Retina (tissue), 1 donor: ENCODE measurements around the gene GCKR.
"Not testable (repeated sequence)": the region's sequence is repeated elsewhere in the genome, so short reads cannot be mapped to it uniquely, and the experiment has no call there.

Experiments
- DNase-seq: peaks from one replicate; pipeline ENCODE4 v3.0.0-alpha.2; 2016

Gene GCKR

DNA sequence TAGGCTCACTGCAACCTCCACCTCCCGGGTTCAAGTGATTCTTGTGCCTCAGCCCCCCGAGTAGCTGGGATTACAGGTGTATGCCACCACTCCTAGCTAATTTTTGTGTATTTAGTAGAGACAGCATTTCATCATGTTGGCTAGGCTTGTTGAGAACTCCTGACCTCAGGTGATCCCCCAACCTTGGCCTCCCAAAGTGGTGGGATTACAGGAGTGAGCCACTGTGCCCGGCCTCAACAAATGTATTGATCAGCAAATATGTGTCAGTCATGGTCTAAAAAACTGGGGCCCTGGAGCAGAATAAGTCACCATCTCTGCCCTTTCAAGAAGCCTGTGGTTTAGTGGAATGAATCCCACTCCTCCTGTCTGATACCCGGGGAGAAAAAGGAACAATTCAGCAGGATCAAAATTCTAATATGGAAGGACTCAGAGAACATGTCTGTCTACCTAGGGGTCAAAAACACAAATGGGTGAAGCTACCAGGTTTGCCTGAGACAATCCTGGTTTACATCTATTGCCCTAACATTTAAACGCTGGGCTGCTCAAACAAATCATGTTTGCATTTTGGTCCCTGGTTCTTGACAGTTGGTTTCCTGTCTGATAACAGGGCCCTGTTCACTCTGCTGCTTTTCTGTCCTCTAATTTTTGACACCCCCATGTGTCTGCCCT, 21.6 kb downstream of the GCKR start:
- no peak for DNase-seq

DNA sequence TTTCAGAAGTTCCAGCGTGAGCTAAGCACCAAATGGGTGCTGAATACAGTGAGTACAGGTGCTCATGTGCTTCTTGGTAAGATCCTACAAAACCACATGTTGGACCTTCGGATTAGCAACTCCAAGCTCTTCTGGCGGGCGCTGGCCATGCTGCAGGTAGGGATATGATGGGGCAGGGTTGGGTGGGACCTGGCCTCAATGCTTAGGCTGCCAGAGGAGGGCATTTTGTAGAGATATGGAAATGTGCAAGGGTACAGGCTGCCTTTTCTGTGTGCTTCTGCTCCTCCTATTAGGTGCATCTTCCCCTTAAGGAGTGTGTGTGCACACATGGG, 22.1 kb downstream of the GCKR start:
- DNase-seq, result no peak

DNA sequence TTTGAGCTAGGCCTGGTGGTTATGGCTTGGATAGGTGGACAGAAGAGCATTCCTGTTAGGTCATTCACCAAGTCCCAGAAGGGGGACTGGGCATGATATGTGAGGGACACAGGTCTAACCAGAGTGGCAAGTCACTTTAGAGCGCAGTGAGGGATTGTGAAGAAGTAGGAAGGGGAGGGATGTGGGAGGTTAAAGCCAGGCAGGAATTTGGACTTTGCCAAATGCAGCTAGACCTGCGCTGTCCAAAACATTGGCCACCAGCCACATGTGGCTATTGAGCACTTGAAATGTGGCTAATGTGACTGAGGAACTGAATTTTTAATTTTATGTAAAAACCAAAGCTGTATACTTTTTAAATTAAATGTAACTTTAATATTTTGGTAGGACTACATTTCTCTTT, 23.7 kb downstream of the GCKR start:
- DNase-seq, result no peak

DNA sequence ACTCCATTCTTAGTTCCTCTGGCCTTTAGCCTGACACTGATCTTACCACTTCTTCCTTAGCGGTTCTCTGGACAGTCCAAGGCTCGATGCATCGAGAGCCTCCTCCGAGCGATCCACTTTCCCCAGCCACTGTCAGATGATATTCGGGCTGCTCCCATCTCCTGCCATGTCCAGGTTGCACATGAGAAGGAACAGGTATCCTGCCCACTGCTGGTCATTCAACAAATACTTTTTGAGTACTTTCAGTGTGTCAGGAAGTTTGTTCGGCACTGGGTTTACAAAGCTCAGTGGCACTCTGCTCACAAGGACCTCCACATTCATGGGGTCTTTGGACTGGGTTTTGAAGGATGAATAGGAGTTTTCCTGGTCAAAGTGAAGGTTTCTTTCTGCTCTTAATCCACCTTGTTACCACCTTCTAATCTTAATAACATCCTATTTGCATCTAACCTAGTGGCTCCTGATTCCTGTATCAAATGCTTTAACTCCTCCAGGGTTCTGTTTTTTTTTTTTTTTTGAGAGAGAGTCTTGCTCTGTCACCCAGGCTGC, 25.8 kb downstream of the GCKR start:
- no peak for DNase-seq

DNA sequence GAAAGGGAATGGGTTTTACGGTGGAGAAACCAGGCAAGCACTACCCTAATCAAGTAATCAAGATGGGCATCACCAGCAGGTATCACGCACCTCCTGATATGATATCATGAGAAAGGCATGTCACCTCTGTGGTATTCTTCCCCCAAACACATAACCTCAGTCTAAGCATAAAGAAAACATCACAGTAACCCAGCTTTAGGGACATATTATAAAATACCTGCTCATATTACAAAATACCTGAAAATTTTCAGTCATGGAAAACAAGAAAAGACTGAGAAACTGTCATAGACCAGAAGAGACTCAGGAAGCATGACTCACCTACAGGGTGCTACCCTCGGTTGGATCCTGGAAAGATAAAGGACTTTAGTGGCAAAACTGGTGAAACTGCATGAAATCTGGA, 30.5 kb downstream of the GCKR start:
- DNase-seq, result no peak

DNA sequence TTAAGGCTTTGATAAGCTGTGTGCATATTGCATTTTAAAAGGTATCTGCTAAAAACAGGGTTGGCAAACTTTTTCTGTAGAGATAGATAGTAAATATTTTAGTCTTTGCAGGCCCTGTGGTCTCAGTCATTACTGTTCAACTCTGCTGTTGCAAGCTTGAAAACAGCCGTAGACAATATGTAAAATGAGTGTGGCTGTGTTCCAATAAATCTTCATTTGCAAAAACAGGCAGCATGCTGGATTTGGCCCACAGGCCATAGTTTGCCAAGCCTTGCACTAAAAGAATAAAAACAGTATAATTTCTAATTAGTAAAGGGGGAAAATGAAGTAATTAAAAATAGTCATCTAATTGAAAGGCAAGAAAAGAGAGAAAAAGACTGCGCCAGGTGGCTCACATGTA, 35.3 kb downstream of the GCKR start:
- DNase-seq, result no peak

DNA sequence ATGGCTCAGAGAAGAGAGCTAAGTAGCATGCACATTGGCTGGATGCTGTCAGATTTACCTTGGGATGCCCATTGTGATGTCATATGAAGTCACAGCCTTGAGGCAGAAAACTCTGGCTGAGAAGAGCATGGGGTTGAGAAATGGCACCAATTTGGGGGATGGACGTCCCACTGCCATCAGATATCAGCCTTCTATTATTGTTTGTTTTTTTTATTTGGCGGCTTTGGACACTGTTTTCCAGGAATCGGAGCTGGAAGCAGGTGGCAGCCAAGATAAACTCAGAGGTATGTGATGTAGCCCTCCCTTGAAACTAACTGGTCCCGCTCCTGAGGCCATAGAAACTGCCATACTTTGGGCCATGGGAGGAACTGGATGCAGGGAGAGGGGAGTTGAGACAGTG, 40.6 kb downstream of the GCKR start:
- no peak for DNase-seq

DNA sequence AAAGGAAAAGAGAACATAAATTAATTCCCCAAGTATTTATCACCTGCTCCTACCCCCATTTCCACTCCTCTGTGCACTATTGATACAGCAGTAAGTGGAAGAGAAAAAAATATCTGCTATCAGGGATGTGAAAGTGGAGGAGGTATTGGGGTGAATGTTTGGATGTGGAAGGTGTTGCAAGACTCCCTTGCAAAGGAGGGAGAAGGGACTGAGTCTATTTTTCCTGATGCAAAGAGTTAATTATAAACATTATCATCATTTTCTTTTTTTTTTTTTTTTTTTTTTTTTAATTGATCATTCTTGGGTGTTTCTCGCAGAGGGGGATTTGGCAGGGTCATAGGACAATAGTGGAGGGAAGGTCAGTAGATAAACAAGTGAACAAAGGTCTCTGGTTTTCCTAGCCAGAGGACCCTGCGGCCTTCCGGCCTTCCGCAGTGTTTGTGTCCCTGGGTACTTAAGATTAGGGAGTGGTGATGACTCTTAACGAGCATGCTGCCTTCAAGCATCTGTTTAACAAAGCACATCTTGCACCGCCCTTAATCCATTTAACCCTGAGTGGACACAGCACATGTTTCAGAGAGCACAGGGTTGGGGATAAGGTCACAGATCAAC, 42.3 kb downstream of the GCKR start:
- DNase-seq, result not testable (repeated sequence)

DNA sequence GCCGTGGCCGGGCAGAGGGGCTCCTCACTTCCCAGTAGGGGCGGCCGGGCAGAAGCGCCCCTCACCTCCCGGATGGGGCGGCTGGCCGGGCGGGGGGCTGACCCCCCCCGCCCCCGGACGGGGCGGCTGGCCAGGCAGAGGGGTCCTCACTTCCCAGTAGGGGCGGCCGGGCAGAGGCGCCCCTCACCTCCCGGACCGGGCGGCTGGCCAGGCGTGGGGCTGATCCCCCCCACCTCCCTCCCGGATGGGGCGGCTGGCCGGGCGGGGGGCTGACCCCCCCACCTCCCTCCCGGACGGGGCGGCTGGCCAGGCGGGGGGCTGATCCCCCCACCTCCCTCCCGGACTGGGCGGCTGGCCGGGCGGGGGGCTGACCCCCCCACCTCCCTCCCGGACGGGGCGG, 43.0 kb downstream of the GCKR start:
- DNase-seq, result not testable (repeated sequence)

DNA sequence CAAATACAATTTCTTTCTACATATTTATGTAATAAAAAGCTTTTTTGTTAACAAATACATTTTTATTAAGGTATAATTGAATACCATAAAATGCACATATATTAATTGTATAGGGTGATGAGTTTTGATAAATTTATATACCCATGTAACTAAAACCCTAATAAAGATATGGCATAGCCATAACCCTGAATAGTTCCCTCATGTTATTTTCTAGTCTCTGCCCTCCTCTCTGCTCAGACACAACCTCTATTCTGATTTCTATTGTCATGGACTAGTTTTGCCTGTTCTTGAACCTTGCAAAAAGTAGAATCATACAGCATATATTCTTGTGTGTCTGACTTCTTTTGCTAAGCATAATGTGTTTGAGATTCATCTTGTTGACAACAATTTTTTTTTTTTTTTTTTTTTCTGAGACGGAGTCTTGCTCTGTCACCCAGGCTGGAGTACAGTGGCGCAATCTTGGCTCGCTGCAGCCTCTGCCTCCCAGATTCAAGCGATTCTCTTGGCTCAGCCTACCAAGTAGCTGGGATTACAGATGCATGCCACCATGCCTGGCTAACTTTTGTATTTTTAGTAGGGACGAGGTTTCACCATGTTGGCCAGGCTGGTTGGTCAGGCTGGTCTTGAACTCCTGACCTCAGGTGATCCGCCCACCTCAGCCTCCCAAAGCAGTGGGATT, 47.6 kb downstream of the GCKR start:
- no peak for DNase-seq

DNA sequence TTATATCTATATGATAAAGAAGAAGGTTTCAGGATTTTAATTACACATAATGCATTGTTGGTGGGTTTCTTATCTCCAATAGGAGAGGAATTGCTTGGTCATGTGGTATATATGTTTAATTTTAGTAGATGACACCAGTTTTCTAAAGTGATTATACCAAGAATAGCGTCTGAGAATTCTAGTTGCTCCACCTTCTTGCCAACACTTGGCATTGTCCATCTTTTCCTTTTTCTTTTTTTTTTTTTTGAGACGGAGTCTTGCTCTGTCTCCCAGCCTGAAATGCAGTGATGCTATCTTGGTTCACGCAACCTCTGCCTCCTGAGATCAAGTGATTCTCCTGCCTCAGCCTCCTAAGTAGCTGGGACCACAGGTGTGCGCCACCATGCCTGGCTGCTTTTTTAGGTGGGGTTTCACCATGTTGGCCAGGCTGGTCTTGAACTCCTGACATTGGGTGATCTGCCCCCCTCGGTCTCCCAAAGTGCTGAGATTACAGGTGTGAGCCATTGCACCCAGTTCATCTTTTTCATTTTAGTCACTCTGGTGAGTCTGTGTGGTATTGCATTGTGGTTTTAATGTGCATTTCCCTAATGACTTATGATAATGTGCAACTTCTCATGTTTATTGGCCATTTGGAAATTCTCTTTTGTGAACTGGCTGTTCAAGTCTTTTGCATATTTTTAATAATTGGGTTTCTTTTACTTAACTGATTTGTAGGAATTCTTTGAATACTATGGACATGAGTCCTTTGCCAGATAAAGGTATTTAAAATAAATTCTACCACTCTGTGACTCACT, 48.9 kb downstream of the GCKR start:
- DNase-seq, result no peak

DNA sequence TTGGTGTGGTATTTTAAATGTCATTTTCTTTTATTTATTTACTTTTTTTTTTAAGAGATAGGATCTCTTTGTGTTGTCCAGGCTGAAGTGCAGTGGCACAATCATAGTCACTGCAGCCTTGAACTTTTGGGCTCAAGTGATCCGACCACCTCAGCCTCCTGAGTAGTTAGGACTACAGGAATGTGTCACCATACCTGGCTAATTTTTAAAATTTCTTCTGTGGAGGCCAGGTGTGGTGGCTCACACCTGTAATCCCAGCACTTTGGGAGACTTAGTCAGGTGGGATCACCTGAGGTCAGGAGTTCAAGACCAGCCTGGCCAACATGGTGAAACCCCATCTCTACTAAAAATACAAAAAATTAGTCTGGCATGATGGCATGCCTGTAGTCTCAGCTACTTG, 52.7 kb downstream of the GCKR start:
- no peak for DNase-seq

DNA sequence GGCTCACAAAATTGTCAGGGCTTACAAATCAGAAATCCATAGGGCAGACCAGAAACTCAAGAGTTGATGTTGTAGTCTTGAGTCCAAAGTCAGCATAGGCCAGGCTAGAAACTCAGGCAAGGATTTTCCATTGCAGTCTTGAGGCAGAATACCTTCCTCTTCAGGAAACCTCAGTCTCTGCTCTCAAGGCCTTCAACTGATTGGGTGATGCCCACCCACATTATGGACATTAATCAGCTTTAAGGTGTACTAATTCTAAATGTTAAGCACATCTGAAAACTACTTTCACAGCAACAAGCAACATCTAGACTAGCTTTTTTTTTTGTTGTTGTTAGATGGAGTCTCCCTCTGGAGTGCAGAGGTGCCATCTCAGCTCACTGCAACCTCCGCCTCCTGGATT, 54.9 kb downstream of the GCKR start:
- DNase-seq, result no peak

DNA sequence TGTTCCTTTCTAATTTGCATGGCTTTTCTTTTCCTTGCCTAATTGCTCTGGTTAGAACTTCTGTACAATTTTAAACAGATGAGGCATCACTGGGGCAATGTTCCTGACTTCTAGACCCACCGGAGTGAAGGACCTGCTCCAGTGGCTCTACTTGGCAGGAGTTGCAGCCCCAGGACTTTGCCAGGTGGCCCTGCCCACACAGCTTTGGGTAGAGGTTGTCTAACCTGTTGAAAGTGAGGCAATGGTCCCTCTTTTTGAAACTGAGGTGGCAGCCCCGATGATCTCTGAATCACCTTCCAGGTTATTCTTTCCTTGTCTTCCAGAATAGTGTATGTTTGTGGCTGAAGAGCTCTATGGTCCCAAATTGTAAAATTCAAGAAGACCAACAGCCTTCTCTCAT, 56.3 kb downstream of the GCKR start:
- DNase-seq, result no peak

DNA sequence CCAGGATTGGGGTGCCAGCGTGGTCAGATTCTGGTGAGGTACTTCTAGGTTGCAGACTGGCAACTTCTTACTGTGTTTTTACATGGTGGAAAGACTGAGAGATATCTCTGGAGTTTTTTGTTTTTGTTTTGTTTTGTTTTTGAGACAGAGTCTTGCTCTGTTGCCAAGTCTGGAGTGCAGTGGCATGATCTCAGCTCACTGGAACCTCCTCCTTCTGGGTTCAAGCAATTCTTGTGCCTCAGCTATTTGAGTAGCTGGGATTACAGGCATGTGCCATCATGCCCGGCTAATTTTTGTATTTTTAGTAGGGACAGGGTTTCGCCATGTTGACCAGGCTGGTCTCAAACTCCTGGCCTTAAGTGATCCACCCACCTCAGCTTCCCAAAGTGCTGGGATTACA, 57.8 kb downstream of the GCKR start:
- DNase-seq, result not testable (repeated sequence)

DNA sequence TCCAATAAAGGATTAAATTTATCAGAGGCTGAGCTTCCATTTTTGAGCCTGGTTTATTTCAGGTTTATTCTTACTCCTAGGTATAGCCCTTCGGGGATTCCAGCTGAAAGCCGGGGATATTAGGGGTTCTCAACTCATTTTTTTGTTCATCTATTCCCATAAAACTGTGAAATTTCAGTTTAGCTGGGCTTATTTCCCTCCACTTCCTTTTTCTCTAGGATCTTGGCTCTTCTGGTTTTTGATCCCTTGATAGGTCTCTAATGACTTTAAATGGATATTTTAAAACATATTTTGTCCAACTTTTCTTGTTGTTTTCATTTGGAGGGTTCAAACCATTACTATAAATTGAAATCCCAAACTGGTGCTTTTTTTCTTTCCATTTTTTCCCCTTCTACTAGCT, 62.6 kb downstream of the GCKR start:
- DNase-seq, result no peak

DNA sequence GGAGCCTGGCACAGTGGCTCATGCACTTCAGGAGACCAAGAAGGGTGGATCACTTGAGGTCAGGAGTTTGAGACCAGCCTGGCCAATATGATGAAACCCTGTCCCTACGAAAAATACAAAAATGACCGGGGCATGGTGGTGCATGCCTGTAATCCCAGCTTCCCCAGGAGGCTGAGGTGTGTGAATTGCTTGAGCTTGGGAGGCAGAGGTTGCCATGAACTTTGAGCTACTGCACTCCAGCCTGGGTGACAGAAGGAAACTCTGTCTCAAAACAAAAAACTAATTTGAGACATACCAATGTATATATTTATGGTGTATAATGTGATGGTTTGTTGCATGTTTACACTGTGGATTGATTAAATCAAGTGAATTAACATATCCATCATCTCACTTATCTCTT, 64.4 kb downstream of the GCKR start:
- no peak for DNase-seq

DNA sequence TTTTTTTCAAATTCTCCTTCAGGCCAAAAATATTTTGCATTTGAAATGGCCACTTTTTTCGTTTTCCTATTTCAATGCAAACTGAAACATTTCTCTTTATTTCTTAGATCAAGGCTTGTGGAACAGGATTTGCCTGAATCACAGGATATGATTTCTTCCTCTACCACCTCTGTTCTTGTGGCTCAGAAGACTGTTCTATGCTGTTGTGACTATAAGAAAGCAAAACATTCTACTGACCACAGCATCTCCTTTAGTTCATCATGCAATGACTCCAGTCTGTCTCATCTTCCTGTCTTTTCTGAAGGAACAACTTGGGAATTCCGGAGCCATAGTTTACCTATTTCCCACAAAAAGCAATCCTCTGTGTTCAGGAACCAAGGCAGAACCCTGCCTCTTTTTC, 70.0 kb downstream of the GCKR start:
- no peak for DNase-seq

DNA sequence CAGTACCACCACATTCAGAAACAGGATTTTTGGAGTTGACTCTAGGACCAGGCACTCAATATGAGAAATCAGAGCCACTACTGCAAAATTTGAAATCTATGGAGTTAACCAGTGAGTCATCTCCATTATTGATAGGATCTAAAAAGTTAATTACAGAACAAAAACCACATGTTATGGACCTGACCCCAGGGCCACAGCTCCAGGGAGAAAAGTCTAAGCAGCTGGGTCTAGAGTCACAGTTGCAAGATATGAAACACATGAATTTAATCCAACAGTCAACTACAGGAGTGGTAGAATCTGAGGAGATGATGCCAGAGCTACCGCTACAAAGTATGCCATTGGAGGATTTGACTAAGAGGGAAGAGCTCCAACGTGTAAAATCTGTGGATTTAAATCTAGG, 72.8 kb downstream of the GCKR start:
- DNase-seq, result no peak

DNA sequence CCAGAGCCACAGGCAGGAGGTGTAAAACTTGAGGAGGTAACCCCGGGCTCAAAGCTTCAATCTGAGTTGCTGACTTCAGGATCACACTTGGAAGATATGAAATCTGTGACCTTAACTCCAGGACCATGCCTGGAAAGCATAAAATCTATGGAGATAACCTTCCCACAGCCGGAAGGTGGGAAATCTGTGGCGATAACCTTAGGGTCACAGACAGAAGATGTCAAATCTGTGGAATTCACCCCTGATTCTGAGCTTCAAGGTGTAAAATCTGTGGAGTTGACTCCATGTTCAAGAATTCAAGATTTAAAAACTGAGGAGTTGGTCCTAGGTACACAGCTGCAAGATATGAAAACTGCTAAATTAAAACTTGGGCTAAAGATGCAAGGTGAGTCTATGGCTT, 74.6 kb downstream of the GCKR start:
- DNase-seq, result no peak

DNA sequence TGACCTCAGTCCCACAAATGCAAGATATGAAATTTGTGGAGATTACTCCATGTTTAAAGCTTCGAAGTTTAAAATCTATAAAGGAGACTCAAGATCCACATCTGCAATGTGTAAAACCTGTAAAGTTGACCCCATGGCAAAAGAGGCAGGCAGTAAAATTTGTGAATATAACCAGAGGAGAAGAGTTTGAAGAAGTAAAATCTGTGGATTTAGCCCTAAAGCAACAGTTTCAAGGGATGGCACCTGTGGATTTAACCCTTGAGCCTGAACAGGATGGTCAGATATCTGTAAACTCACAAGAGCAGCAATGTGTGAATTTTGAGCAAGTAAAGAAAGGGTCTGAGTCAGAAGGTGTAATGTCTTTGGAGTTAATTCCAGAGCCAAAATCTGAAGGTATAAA, 75.0 kb downstream of the GCKR start:
- no peak for DNase-seq

DNA sequence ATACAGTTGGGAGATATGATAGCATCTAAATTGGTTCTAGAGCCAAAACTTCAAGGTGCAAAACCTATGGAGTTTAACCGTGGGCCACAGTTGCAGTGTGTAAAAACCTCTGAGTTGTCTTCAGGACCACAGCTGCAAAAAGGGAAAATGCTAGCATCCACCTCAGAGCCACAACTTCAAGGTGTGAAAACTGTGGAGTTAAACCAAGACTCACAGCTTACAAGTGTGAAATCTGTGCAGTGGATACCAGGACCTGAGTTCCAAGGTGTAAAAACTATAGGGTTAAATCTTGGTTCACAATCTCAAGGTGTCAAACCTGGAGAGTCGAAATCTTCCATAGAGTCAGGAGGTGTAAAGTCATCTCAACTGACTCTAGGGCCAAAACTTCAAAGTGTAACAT, 75.8 kb downstream of the GCKR start:
- DNase-seq, result no peak

DNA sequence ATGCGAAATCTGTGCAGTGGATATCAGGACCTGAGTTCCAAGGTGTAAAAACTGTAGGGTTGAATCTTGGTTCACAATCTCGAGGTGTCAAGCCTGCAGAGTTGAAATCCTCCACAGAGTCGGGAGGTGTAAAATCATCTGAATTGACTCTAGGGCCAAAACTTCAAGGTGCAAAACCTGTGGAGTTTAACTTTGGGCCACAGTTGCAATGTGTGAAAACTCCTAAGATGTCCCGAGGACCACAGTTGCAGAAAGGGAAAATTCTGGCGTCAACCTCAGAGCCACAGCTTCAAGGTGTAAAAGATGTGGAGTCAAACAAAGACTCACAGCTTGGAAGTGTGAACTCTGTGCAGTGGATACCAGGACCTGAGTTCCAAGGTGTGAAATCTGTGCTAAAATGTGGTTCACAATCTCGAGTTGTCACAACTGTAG, 76.4 kb downstream of the GCKR start:
- no peak for DNase-seq
